Measurements from ENCODE around the gene MAD1L1.

Gene MAD1L1

GRCh38 chr7:1957471-1958225 is 275.1 kb downstream of the MAD1L1 start:
- no peak for DNase-seq (ENCODE audit: low spot score)

- DNase-seq (ENCODE audit: low spot score), result no peak
Measured at GRCh38 chr7:1956611-1957470, 275.9 kb downstream of the MAD1L1 start.

GRCh38 chr7:1956141-1956540 is 276.6 kb downstream of the MAD1L1 start:
- DNase-seq (ENCODE audit: low spot score), result no peak

- no peak for DNase-seq (ENCODE audit: low spot score)
Measured at GRCh38 chr7:1954366-1955004, 278.3 kb downstream of the MAD1L1 start.

- DNase-seq (ENCODE audit: low spot score), result no peak
Measured at GRCh38 chr7:1953199-1954190, 279.2 kb downstream of the MAD1L1 start.

GRCh38 chr7:1952781-1953180 is 280.0 kb downstream of the MAD1L1 start:
- no peak for DNase-seq (ENCODE audit: low spot score)

- DNase-seq (ENCODE audit: low spot score), result no peak
Measured at GRCh38 chr7:1952169-1952760, 280.5 kb downstream of the MAD1L1 start.

- no peak for DNase-seq (ENCODE audit: low spot score)
Measured at GRCh38 chr7:1951600-1951999, 281.1 kb downstream of the MAD1L1 start.

- no peak for DNase-seq (ENCODE audit: low spot score)
Measured at GRCh38 chr7:1951159-1951536, 281.6 kb downstream of the MAD1L1 start.

- DNase-seq (ENCODE audit: low spot score), result no peak
Measured at GRCh38 chr7:1950452-1951158, 282.1 kb downstream of the MAD1L1 start.

GRCh38 chr7:1950066-1950451 is 282.7 kb downstream of the MAD1L1 start:
- no peak for DNase-seq (ENCODE audit: low spot score)

GRCh38 chr7:1949681-1950055 is 283.1 kb downstream of the MAD1L1 start:
- no peak for DNase-seq (ENCODE audit: low spot score)

GRCh38 chr7:1948887-1949680 is 283.7 kb downstream of the MAD1L1 start:
- no peak for DNase-seq (ENCODE audit: low spot score)

GRCh38 chr7:1948301-1948796 is 284.4 kb downstream of the MAD1L1 start:
- DNase-seq (ENCODE audit: low spot score), result no peak

GRCh38 chr7:1947586-1948217 is 285.0 kb downstream of the MAD1L1 start:
- DNase-seq (ENCODE audit: low spot score), result no peak

- no peak for DNase-seq (ENCODE audit: low spot score)
Measured at GRCh38 chr7:1946773-1947450, 285.8 kb downstream of the MAD1L1 start.

- no peak for DNase-seq (ENCODE audit: low spot score)
Measured at GRCh38 chr7:1946025-1946772, 286.5 kb downstream of the MAD1L1 start.
